Measurements from ENCODE around the gene SSNA1.
A peak's percentile ranks its signal among the peaks of the same experiment; 100 is the strongest.

Gene SSNA1

GRCh38 chr9:137223078-137223970, 34.8 kb downstream of the SSNA1 start:
- peak; percentile 98 for DNase-seq

- DNase-seq, result no peak
These were observed 36.6 kb downstream of the SSNA1 start, which contains the start of gene CYSRT1 for GRCh38 chr9:137224830-137225694. CYSRT1 (plus strand) TSS chr9:137225174; CDS start chr9:137225622, 448 bp downstream.

DNA sequence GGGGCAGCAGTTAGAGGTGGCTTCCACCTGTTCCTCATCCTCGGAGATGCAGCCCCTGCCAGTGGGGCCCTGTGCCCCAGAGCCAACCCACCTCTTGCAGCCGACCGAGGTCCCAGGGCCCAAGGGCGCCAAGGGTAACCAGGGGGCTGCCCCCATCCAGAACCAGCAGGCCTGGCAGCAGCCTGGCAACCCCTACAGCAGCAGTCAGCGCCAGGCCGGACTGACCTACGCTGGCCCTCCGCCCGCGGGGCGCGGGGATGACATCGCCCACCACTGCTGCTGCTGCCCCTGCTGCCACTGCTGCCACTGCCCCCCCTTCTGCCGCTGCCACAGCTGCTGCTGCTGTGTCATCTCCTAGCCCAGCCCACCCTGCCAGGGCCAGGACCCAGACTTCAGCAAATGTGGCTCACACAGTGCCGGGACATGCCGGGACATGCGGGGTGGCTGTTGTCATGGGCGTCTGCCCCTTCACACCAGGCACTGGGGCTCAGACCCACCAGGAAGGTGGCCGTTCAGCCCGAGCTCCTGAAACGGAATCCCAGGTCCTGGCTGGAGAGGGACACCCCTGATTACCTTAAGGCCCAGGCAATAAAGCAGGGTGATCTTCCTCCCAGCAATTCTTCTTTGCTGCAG, 37.3 kb downstream of the SSNA1 start:
- no peak for DNase-seq

DNA sequence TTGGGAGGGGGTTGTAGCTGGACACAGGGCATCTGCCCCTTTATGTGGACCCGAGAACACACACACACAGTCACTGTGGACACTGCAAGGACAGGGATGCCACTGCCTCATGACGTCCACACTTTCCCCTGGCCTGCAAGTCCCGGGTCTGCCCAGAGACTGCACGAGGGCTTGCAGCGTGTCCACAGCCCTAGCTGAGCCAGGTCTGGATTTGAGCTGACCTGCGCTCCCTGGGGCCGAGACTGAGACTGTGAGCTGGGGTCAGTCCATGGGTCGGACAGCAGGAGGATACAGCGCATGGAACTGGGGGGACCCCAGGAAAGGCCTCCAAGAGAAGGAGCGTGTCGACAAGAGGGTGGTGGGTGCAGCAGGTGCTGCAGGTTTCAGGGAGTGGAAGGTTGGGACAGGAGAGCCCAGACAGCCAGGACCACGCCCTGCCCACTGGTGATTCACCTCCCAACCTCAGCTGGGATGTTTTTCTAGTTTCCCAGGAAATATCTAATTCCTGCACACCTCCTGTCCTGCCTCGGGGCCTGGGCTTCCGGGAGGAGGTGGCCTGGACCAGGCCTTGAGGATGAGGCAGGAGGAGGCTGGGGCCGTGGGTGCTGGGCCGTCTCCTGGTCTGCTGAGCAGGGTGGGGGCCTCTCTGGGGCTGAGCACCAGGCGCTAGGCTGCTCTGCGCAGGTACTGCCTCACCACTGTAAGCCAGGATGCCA, 38.0 kb downstream of the SSNA1 start:
- no peak for DNase-seq

DNA sequence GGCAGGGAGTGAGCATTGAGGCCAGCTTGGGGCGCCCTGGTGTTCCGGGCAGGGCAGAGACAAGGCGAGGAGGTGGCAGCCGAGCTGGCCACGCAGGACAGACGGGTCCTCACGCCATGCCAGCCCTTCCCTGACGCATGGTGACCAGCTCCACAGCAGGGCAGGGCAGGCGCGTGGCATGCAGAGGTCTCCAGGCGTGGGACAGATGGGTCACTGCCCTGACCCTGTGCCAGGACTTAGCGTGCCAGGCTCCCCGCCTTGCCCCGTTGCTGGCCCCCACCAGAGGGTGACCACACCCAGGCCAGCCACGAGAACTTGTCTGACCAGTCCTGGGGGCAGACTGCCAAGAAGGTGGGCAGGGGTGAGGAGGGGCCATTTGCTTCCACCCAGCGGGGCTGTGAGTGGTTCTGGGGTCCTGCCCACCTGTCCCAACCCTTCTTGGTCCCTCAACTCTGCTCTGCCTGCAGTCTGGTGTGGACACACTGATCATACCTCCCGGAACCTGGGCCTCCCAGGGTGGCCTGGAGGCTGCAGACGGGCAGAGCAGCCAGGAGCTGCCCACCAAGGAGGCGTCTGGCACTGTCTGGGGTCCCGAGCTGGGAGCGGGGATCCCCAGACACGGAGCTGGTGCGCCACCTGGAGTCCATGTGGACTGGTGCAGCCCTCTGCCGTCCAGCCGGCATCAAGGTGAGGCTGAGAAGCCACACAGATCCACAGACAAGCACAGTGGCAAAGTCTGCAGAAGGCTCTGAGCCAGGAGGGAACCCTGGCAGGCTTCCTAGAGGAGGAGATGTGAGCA, 38.8 kb downstream of the SSNA1 start, which contains the start of gene RNF224:
Gene RNF224 (plus strand): TSS at position 449 of the 799 bp plus-strand sequence. CDS start 834 bp downstream, outside the sequence.
- peak; percentile 73 for DNase-seq

DNA sequence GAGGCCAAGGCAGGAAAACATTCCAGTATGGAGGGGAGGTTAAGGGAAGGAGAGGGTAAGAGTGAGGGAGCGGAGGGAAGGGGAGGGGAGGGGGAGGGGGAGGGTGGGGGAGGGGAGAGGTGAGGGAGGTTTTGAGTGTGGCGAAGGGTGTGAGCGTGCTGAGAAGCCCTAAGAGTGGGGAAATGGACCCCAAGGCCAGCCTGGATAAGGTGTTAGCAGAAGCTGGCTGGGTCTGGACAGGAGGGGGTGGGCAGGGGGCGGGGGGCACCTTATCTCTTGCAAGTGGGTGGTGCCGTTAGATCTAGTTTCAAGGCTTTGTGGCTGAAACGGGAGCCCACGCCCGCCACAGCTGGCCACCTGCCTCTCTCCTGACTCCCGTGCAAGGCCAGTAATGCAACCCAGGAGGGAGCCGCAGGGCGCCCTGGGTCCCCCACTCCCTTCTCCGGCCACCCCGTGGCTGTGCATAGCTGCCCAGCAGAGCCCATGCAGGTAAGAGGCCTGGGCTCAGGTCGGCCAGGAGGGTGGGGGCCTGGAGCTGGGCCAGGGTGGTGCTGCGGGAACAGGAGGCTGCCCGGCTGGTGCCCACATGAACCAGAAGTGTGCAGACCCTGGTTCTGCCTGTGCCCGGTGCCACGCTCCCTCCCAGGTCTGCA, 39.5 kb downstream of the SSNA1 start:
- no peak for DNase-seq

DNA sequence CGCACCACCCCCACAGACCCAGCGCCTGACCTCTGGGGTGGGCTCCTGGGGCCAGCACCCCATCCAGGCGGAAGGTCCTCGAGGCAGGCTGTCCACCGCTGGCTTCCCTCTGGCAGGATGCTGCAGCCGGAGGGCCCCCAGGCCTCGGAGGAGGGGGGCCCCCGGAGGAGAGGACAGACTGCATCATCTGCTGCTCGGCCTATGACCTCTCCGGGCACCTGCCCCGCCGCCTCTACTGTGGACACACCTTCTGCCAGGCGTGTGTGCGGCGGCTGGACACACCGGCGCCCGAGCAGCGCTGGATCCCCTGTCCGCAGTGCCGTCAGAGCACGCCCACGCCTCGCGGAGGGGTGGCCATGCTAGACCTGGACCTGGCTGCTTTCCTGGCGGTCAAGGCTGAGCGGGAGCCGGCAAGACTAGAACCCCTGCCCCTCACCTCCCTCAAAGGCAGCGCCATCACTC, 40.1 kb downstream of the SSNA1 start:
- no peak for DNase-seq

DNA sequence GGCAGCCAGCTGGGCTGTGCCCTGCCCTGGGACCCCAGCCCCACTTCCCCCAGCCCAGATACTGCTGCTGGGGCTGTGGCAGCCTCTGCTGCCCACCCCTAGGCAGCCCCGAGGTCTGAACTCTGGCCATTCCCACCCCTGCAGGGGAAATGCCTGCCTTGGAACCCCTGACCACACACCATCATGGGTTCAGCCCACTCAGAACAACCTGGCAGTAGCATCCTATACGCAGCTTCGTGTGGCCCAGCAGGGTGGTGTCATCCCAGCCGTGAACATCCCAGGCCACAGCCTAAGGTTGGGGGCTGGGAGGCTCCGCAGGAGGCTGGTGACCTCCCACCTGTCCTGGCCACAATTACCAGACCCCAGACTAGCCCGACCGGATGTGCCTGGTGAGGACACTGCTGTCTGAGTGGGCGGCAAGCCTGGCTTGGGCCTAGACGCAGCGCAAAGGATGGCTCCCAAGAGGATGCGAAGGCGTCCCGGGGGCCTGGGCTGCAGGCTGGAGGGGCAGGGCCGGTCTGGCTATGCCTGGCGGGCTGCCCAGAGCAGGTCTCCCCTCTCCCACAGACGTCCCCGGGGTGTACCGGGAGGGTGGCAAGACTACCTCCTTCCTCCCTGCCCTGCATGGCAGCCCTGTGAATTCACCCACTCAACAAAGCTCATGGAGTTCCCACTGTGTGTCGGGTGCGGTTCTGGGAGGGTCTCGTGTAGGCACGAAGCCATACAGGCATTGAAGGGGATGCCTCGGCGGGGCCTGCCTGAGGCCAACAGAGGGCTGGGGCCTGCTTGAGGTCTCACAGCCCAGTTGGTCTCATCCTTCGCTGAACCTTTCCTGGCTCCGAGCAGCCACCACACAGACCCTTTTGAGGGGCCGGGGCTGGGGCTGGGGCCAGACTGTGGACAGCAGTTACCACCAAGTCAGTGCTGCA, 40.8 kb downstream of the SSNA1 start:
- no peak for DNase-seq

GRCh38 chr9:137229903-137230704, 41.6 kb downstream of the SSNA1 start:
- DNase-seq, result no peak

- no peak for DNase-seq
These were observed 42.4 kb downstream of the SSNA1 start, which contains the start of gene SLC34A3 for GRCh38 chr9:137230705-137231371. SLC34A3 (plus strand) TSS chr9:137230901; CDS start chr9:137231703, 802 bp downstream.

- DNase-seq, result no peak
These were observed 43.0 kb downstream of the SSNA1 start for GRCh38 chr9:137231372-137232039.

DNA sequence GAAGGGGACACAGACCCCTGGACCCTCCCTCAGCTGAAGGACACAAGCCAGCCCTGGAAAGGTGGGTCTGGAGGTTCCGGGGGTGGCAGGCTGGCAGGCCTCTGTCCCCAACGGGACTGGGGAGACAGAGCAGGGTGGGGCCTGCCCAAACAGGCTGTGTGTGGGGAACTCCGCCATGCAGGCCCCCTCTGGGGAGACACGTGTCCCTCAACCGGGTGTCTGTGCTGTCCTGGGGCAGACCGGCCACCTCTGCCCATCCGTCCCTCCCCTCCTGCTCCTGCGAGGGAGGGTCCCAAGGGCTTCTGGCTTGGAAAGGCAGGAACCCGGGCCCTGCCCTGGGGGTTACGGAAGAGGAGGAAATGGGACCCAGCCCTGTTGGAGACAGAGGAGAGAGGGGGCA, 43.6 kb downstream of the SSNA1 start:
- DNase-seq, result no peak

GRCh38 chr9:137232510-137232909, 44.0 kb downstream of the SSNA1 start:
- DNase-seq, result no peak

- no peak for DNase-seq
These were observed 44.9 kb downstream of the SSNA1 start for GRCh38 chr9:137233143-137233980.

DNA sequence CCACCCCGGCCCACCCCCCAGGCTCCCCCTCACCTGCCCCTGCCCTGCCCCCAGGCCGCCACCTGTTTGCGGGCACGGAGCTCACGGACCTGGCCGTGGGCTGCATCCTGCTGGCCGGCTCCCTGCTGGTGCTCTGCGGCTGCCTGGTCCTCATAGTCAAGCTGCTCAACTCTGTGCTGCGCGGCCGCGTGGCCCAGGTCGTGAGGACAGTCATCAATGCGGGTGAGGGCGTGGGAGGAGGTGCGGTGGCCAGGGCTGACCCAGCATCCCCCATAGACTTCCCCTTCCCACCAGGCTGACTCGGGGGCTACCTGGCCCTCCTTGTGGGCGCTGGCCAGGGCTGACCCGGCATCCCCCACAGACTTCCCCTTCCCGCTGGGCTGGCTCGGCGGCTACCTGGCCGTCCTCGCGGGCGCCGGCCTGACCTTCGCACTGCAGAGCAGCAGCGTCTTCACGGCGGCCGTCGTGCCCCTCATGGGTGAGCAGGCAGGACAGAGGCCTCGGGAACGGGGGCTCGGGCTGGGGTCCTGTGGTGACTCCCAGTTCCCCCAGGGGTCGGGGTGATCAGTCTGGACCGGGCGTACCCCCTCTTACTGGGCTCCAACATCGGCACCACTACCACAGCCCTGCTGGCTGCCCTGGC, 45.7 kb downstream of the SSNA1 start:
- no peak for DNase-seq
